NCI-H2107 treated with DMSO at 0.1 percent for 48 hours (cell line): ENCODE measurements around the gene CHST11.
A peak's percentile ranks its signal among the peaks of the same experiment; 100 is the strongest.

ENCODE experiments used
- DNase-seq: peaks from one replicate; lab custom pipeline; 2025; ENCODE audit not compliant: unreplicated experiment; lab: John Stamatoyannopoulos, UW

The CHST11 gene

GRCh38 chr12:104456417-104456949 lies at the start of gene CHST11:
TSS of gene CHST11 (plus strand) at chr12:104456948.
- peak; percentile 81 for DNase-seq

GRCh38 chr12:104407438-104407837 lies 49.3 kb upstream of the CHST11 start:
- DNase-seq = no peak

GRCh38 chr12:104407922-104408321 lies 48.8 kb upstream of the CHST11 start:
- no peak for DNase-seq

GRCh38 chr12:104410326-104410725 lies 46.4 kb upstream of the CHST11 start:
- DNase-seq = no peak

- DNase-seq = no peak
Measured at GRCh38 chr12:104410786-104411185, 46.0 kb upstream of the CHST11 start.

- DNase-seq = no peak
Measured at GRCh38 chr12:104411826-104412641, 44.7 kb upstream of the CHST11 start.

- no peak for DNase-seq
Measured at GRCh38 chr12:104412681-104413080, 44.1 kb upstream of the CHST11 start.

- no peak for DNase-seq
Measured at GRCh38 chr12:104413330-104413729, 43.4 kb upstream of the CHST11 start.

- DNase-seq = no peak
Measured at GRCh38 chr12:104414581-104415341, 42.0 kb upstream of the CHST11 start.

- no peak for DNase-seq
Measured at GRCh38 chr12:104415342-104415980, 41.3 kb upstream of the CHST11 start.

GRCh38 chr12:104416136-104416535 lies 40.6 kb upstream of the CHST11 start:
- no peak for DNase-seq

- no peak for DNase-seq
Measured at GRCh38 chr12:104416585-104416984, 40.2 kb upstream of the CHST11 start.

- DNase-seq = no peak
Measured at GRCh38 chr12:104419717-104420116, 37.0 kb upstream of the CHST11 start.

GRCh38 chr12:104420868-104421267 lies 35.9 kb upstream of the CHST11 start:
- no peak for DNase-seq

GRCh38 chr12:104421343-104421742 lies 35.4 kb upstream of the CHST11 start:
- DNase-seq = no peak

GRCh38 chr12:104422441-104422840 lies 34.3 kb upstream of the CHST11 start:
- no peak for DNase-seq

- DNase-seq = no peak
Measured at GRCh38 chr12:104423273-104423672, 33.5 kb upstream of the CHST11 start.

GRCh38 chr12:104423809-104424208 lies 32.9 kb upstream of the CHST11 start:
- no peak for DNase-seq

- no peak for DNase-seq
Measured at GRCh38 chr12:104424955-104425354, 31.8 kb upstream of the CHST11 start.

GRCh38 chr12:104425614-104426013 lies 31.1 kb upstream of the CHST11 start:
- no peak for DNase-seq

GRCh38 chr12:104426926-104427546 lies 29.7 kb upstream of the CHST11 start:
- no peak for DNase-seq
